Upper lobe of left lung (tissue), 4 donors: Measurements from ENCODE around the gene SMIM14.
"Not testable (repeated sequence)": the region's sequence is repeated elsewhere in the genome, so short reads cannot be mapped to it uniquely, and the experiment has no call there.

Experiments used
- EP300 ChIP-seq, 4 donors: sonication (generic); formaldehyde crosslinking; IDR thresholded peaks; one replicate each; pipeline ENCODE4 v1.5.1; 2017; ENCODE audit warnings: antibody characterized with exemption in 4 of 4, control low read depth in 2 of 4
- TF ChIP-seq, protein P1 (sequence below), 6 experiments: fragments of 450-650 bp in 4 of 6; fragments of 200-600 bp in 2 of 6; sonication (generic) in 2 of 6; IDR thresholded peaks; one replicate each; pipeline ENCODE4 v1.5.1; 2016 to 2019; ENCODE audit warnings: antibody characterized with exemption in 6 of 6

- TF ChIP-seq, protein P1, sequence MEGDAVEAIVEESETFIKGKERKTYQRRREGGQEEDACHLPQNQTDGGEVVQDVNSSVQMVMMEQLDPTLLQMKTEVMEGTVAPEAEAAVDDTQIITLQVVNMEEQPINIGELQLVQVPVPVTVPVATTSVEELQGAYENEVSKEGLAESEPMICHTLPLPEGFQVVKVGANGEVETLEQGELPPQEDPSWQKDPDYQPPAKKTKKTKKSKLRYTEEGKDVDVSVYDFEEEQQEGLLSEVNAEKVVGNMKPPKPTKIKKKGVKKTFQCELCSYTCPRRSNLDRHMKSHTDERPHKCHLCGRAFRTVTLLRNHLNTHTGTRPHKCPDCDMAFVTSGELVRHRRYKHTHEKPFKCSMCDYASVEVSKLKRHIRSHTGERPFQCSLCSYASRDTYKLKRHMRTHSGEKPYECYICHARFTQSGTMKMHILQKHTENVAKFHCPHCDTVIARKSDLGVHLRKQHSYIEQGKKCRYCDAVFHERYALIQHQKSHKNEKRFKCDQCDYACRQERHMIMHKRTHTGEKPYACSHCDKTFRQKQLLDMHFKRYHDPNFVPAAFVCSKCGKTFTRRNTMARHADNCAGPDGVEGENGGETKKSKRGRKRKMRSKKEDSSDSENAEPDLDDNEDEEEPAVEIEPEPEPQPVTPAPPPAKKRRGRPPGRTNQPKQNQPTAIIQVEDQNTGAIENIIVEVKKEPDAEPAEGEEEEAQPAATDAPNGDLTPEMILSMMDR (IDR thresholded peaks at IDR 0.05): not testable (repeated sequence)
- not testable (repeated sequence) for TF ChIP-seq EP300 (IDR thresholded peaks at IDR 0.05)
Observed at GRCh38 chr4:39502664-39503035, 136.0 kb downstream of the SMIM14 start.
